Osteoblast (primary cell): ENCODE results near the gene COL2A1. TPM values are rescaled to one million over a fixed set of nuclear protein-coding genes. Genes with fewer than 3 reads are reported as not detected.

Source experiments
- DNase-seq: peaks from one replicate; pipeline ENCODE4 v3.0.0; 2011; ENCODE audit warnings: low spot score, mixed read lengths; ENCODE audit not compliant: insufficient read length; ENCODE audit errors: missing footprints
- H2AFZ ChIP-seq: 2 replicates; pipeline ENCODE4 v1.6.0; 2011; ENCODE audit warnings: mild to moderate bottlenecking, low read length
- H3K27ac ChIP-seq: 2 replicates; pipeline ENCODE4 v1.5.1; 2011; ENCODE audit warnings: mild to moderate bottlenecking, low read depth, low read length, moderate library complexity
- H3K27me3 ChIP-seq: 2 replicates; pipeline ENCODE4 v1.6.0; 2012; ENCODE audit warnings: mild to moderate bottlenecking, control low read depth, inconsistent platforms, low read length, moderate library complexity; ENCODE audit not compliant: insufficient read depth
- H3K36me3 ChIP-seq: 2 replicates; pipeline ENCODE4 v1.5.1; 2011; ENCODE audit warnings: mild to moderate bottlenecking, low read length, control low read depth, moderate library complexity; ENCODE audit not compliant: insufficient read depth
- H3K4me1 ChIP-seq: 2 replicates; pipeline ENCODE4 v1.5.1; 2011; ENCODE audit warnings: mild to moderate bottlenecking, low read length, control low read depth, moderate library complexity; ENCODE audit not compliant: insufficient read depth
- H3K4me2 ChIP-seq: 2 replicates; pipeline ENCODE4 v1.6.0; 2011; ENCODE audit warnings: mild to moderate bottlenecking, low read length; ENCODE audit not compliant: insufficient read depth
- H3K4me3 ChIP-seq: fragments of 200-600 bp; sonication (generic); 3 replicates; pipeline ENCODE4 v1.5.1; 2012; ENCODE audit warnings: mild to moderate bottlenecking, low read length, inconsistent platforms; ENCODE audit not compliant: insufficient read depth
- H3K79me2 ChIP-seq: 2 replicates; pipeline ENCODE4 v1.6.0; 2012; ENCODE audit warnings: mild to moderate bottlenecking, low read length, control low read depth, inconsistent platforms; ENCODE audit not compliant: insufficient read depth
- H3K9me3 ChIP-seq: 2 replicates; pipeline ENCODE4 v1.5.1; 2011; ENCODE audit warnings: low read depth, low read length, control low read depth
- H4K20me1 ChIP-seq: 2 replicates; pipeline ENCODE4 v1.6.0; 2012; ENCODE audit warnings: mild to moderate bottlenecking, low read length, control low read depth; ENCODE audit not compliant: insufficient read depth
- total RNA-seq: library from RNA; depleted of rRNA; stranded (reverse); fragments of >200 nt; gene quantifications from 2 replicates; pipeline ENCODE4 v1.2.3, GENCODE V29; 2012
- TF ChIP-seq, protein P1 (sequence below): IDR thresholded peaks from 2 replicates; pipeline ENCODE4 v1.5.1; 2011; ENCODE audit warnings: mild to moderate bottlenecking, low read depth, low read length, moderate library complexity; ENCODE audit errors: extremely low read depth

The COL2A1 gene
- total RNA-seq, 1 donor = under 0.01 TPM

DNA sequence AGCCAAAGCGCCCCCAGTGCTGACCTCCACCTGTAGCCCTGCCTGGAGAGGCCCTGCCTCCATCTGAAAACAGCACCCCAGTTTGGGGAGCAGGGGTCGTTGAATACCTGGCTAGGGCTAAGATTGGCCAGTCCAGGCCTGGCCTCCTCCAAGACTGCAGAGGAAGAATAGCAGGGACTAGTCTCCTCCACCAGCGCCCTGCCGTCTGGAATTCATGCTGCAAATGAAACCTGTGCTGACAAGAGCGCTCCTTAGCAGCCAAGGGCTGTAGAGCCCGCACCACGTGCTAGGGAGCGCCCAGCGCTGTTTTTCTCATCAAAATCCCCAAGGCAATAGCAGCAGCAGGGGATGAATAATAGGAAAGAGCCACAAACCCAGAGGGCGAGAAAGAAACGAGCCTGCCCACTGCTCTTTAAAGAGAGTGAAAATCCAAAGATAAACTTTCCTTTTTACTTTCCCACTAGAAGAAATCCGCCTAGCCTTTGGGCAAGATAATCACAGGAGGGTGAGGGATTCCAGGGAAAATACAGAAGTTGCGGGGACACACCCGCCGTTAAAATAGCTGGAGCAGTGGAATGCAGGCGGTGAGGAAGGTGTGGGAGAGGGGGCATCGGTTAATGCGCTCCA lies 3.3 kb downstream of the COL2A1 start:
- DNase-seq = peak; percentile 86
- Histone ChIP-seq H3K27me3 (peaks cover 97% of the 10 kb centered on the region), H3K4me2 (peak overlapping the region; percentile 93), H3K4me3 (peak overlapping the region; percentile 69), H2AFZ (peak overlapping the region; percentile 85), H3K9me3 (no peaks in the 10 kb centered on the region), H3K36me3 (no peaks in the 10 kb centered on the region), H3K4me1 (peaks cover 18% of the 10 kb centered on the region), H3K79me2 (no peaks in the 10 kb centered on the region), H3K27ac (no peak overlapping the region), H4K20me1 (no peaks in the 10 kb centered on the region)
- TF ChIP-seq, protein P1, sequence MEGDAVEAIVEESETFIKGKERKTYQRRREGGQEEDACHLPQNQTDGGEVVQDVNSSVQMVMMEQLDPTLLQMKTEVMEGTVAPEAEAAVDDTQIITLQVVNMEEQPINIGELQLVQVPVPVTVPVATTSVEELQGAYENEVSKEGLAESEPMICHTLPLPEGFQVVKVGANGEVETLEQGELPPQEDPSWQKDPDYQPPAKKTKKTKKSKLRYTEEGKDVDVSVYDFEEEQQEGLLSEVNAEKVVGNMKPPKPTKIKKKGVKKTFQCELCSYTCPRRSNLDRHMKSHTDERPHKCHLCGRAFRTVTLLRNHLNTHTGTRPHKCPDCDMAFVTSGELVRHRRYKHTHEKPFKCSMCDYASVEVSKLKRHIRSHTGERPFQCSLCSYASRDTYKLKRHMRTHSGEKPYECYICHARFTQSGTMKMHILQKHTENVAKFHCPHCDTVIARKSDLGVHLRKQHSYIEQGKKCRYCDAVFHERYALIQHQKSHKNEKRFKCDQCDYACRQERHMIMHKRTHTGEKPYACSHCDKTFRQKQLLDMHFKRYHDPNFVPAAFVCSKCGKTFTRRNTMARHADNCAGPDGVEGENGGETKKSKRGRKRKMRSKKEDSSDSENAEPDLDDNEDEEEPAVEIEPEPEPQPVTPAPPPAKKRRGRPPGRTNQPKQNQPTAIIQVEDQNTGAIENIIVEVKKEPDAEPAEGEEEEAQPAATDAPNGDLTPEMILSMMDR = no peak

DNA sequence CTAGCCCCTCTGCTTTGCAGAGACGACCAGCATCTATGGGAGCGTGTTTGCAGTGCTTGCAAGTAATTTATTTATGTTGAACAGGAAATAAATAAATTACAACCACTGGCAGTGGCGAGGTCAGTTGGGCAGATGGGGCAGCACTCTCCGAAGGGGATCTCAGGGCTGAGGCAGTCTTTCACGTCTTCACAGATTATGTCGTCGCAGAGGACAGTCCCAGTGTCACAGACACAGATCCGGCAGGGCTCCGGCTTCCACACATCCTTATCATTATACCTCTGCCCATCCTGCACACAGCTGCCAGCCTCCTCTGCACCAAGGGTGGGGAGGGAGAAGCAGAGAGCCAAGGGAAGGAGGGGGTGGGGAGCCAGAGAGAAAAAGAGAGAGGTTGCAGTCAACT lies 4.5 kb downstream of the COL2A1 start:
- Histone ChIP-seq H3K4me3 (no peak overlapping the region), H3K4me1 (peaks cover 18% of the 10 kb centered on the region), H3K79me2 (no peaks in the 10 kb centered on the region), H3K9me3 (no peaks in the 10 kb centered on the region), H3K4me2 (no peak overlapping the region), H3K27ac (no peak overlapping the region), H3K27me3 (peaks cover 97% of the 10 kb centered on the region), H2AFZ (no peak overlapping the region), H4K20me1 (no peaks in the 10 kb centered on the region), H3K36me3 (no peaks in the 10 kb centered on the region)
- no peak for DNase-seq
- TF ChIP-seq, protein P1 = no peak

DNA sequence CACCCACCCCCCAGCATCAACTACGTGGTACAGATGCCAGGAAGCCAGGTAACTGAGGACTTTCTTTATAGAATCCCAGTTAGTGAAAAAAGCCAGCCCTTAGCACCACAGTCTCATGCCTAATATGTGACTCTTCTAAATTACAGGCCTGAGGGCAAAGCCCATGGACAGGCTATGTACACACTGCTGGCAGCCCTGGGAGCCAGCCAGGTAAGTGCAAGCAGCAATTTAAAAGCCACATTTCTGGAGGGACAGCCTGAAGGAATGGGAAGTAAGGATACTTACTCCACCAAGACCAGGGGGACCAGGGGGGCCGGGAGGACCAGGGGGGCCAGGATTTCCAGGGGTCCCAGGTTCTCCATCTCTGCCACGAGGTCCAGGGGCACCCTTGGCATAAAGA lies 7.0 kb downstream of the COL2A1 start:
- H3K4me3 ChIP-seq = no peak overlapping the region
- no peak overlapping the region for H3K4me2 ChIP-seq
- H2AFZ ChIP-seq = no peak overlapping the region
- no peaks in the 10 kb centered on the region for H3K36me3 ChIP-seq
- H3K79me2 ChIP-seq = no peaks in the 10 kb centered on the region
- no peaks in the 10 kb centered on the region for H3K9me3 ChIP-seq
- peak; percentile 13 for DNase-seq
- H3K27me3 ChIP-seq = peaks cover 92% of the 10 kb centered on the region
- TF ChIP-seq, protein P1 = no peak
- H3K27ac ChIP-seq = no peak overlapping the region
- peaks cover 14% of the 10 kb centered on the region for H3K4me1 ChIP-seq
- no peaks in the 10 kb centered on the region for H4K20me1 ChIP-seq

DNA sequence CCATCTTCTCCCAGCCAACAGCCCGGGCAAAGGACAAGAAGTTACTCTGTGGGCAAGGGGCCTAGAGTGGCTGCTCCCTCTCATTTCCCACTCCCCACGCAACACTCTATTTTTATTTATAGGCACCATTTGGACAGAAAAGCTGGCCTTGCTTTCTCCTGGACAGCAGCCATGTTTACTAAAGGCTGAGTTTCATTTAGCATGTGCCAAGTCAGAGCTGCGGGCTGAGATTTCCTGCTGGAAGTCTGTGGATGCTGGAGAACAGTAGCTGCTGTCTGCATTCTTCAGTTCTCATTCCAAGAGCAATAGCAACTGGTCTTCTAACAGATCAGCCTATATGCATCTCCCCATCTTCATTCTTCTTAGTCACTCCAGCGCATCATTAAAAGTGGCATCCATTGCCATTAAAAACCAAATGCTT lies 8.3 kb downstream of the COL2A1 start:
- DNase-seq = peak; percentile 74
- Histone ChIP-seq H3K27me3 (peaks cover 83% of the 10 kb centered on the region), H2AFZ (no peak overlapping the region), H3K79me2 (no peaks in the 10 kb centered on the region), H3K4me3 (no peak overlapping the region), H3K4me2 (no peak overlapping the region), H4K20me1 (no peaks in the 10 kb centered on the region), H3K36me3 (no peaks in the 10 kb centered on the region), H3K27ac (no peak overlapping the region), H3K4me1 (peaks cover under 1% of the 10 kb centered on the region), H3K9me3 (no peaks in the 10 kb centered on the region)
- TF ChIP-seq, protein P1 = no peak
